GM21825 (cell line): Measurements from ENCODE around the gene TCF19.
"Not testable (repeated sequence)": the region's sequence is repeated elsewhere in the genome, so short reads cannot be mapped to it uniquely, and the experiment has no call there.

Source experiments
- ATAC-seq: cut with Tn5 transposase; IDR thresholded peaks from one replicate; pipeline ENCODE4 v1.9.1; 2021; ENCODE audit warnings: mild to moderate bottlenecking, moderate library complexity; ENCODE audit not compliant: unreplicated experiment

Gene TCF19

GRCh38 chr6:31158863-31159855 lies 770 bp downstream of the TCF19 start:
- ATAC-seq = no peak

- ATAC-seq = no peak
Observed at GRCh38 chr6:31161216-31162126, 3.1 kb downstream of the TCF19 start.

GRCh38 chr6:31162463-31163165 lies 4.2 kb downstream of the TCF19 start:
- no peak for ATAC-seq

GRCh38 chr6:31163922-31164321 lies 5.5 kb downstream of the TCF19 start:
- no peak for ATAC-seq

- not testable (repeated sequence) for ATAC-seq
Observed at GRCh38 chr6:31164475-31165063, 6.2 kb downstream of the TCF19 start.

GRCh38 chr6:31165064-31165832 lies 6.9 kb downstream of the TCF19 start:
- ATAC-seq = not testable (repeated sequence)

- no peak for ATAC-seq
Observed at GRCh38 chr6:31165986-31166385, 7.6 kb downstream of the TCF19 start.

GRCh38 chr6:31168606-31169005 lies 10.2 kb downstream of the TCF19 start:
- ATAC-seq = no peak

GRCh38 chr6:31169123-31169857 lies 10.9 kb downstream of the TCF19 start:
- ATAC-seq = no peak

- not testable (repeated sequence) for ATAC-seq
Observed at GRCh38 chr6:31169858-31170599, 11.6 kb downstream of the TCF19 start.

- ATAC-seq = no peak
Observed at GRCh38 chr6:31170600-31170881, 12.2 kb downstream of the TCF19 start, which contains the start of gene POU5F1. Gene POU5F1 (minus strand): TSS chr6:31170682. CDS start chr6:31170620, 62 bp downstream.

GRCh38 chr6:31170987-31171671 lies 12.7 kb downstream of the TCF19 start:
- no peak for ATAC-seq

GRCh38 chr6:31171931-31172905 lies 13.8 kb downstream of the TCF19 start:
- no peak for ATAC-seq

GRCh38 chr6:31172973-31173384 lies 14.6 kb downstream of the TCF19 start:
- ATAC-seq = no peak

- ATAC-seq = no peak
Observed at GRCh38 chr6:31173406-31173805, 15.0 kb downstream of the TCF19 start.

- ATAC-seq = no peak
Observed at GRCh38 chr6:31174378-31174777, 16.0 kb downstream of the TCF19 start.

GRCh38 chr6:31175971-31176370 lies 17.6 kb downstream of the TCF19 start:
- no peak for ATAC-seq
